ENCODE measurements around the gene DCHS1. TPM values are rescaled to one million over a fixed set of nuclear protein-coding genes. Genes with fewer than 3 reads are reported as not detected.

Gene DCHS1
- total and polyA plus RNA-seq, 10 of the 15 experiments (the other 5 are each of a cell fraction or from before 2014, with no cell fraction given), result 0.02 to 0.64 (median 0.18) TPM; not detected in 1

- no peak for TF ChIP-seq ZBTB33 (IDR thresholded peaks at IDR 0.05)
- TF ChIP-seq IRF3 (IDR thresholded peaks at IDR 0.05), result no peak
- no peak for TF ChIP-seq CEBPZ (IDR thresholded peaks at IDR 0.05; ENCODE audit: low read depth, low read length)
These were observed 1.7 kb upstream of the DCHS1 start (continued) for GRCh38 chr11:6657346-6657745.

- Histone ChIP-seq H4K20me1 (ENCODE audit: control insufficient read depth, insufficient read depth) (no peaks in the 10 kb centered on the region), H3K79me2 (ENCODE audit: control insufficient read depth, insufficient read depth, low read length) (no peaks in the 10 kb centered on the region), H3K27ac (ENCODE audit: control insufficient read depth, insufficient read depth) (no peak overlapping the region), H3K36me3 (ENCODE audit: control insufficient read depth in 2 of 2, insufficient read depth in 2 of 2, low read length in 1 of 2) (no peaks in the 10 kb centered on the region), H3K4me3 (no peak overlapping the region), H3K4me2 (ENCODE audit: control insufficient read depth, insufficient read depth) (no peak overlapping the region), H3K4me1 (ENCODE audit: control insufficient read depth, insufficient read depth, low read length) (no peaks in the 10 kb centered on the region), H2AFZ (ENCODE audit: control insufficient read depth, low read depth, low read length) (no peak overlapping the region), H3K9ac (ENCODE audit: control insufficient read depth, insufficient read depth, low read length) (no peak overlapping the region), H3K27me3 (replicated peaks in 1 of 2; ENCODE audit: control insufficient read depth in 2 of 2, insufficient read depth in 2 of 2, low read length in 1 of 2) (peaks cover 4% of the 10 kb centered on the region in 2 experiments), H3K9me3 (replicated peaks; ENCODE audit: control insufficient read depth, insufficient read depth, low read length) (no peaks in the 10 kb centered on the region)
- WGBS (ENCODE audit: insufficient coverage, insufficient replicate concordance, low lambda C conversion rate, missing lambda C conversion rate), result 83% methylated on average over 5 of the region's 5 CpGs
- BruUV-seq (replicated peaks), result no TSS peak
- ChIA-PET SMC1A (ENCODE audit: uncharacterized antibody, unreplicated experiment) (interaction anchor here (0.7 to 1.0 kb wide), 2 partner anchors 44 to 49 kb away, joined by 3 read pairs; no protein-coding TSS in a partner anchor), POLR2A (no interaction called here), RAD21 (ENCODE audit: unreplicated experiment) (interaction anchor here (1.0 kb wide), 1 partner anchor 38 kb away, joined by 3 read pairs; the partner anchor contains the start of gene TPP1), CTCF (interaction anchor here (0.7 to 4.5 kb wide), 2 partner anchors 8 to 164 kb away, joined by 3 to 22 read pairs; no protein-coding TSS in a partner anchor)
- DNase-seq (ENCODE audit: low read depth, low spot score), result no peak
- FAIRE-seq, result no peak
- ATAC-seq, result no peak
- intact Hi-C loops (cut with micrococcal nuclease; ENCODE audit: unreplicated experiment), result no loop called here
- in situ Hi-C loops (cut with MboI), result no loop called here
- TF ChIP-seq POU2F2 (IDR thresholded peaks at IDR 0.05; ENCODE audit: borderline replicate concordance, low read depth, low read length) (no peak), BRCA1 (IDR thresholded peaks at IDR 0.05; ENCODE audit: low read depth, low read length) (no peak), RFX5 (IDR thresholded peaks at IDR 0.05; ENCODE audit: low read depth, low read length) (no peak), EGR1 (IDR thresholded peaks at IDR 0.05; ENCODE audit: borderline replicate concordance in 1 of 2, low read depth in 2 of 2, low read length in 2 of 2) (no peak), RELB (IDR thresholded peaks at IDR 0.05; ENCODE audit: low read depth) (no peak), SKIL (IDR thresholded peaks at IDR 0.05; ENCODE audit: low read depth, poor library complexity, severe bottlenecking) (no peak), STAT3 (IDR thresholded peaks at IDR 0.05; ENCODE audit: low read depth, low read length) (no peak), STAT1 (conservative IDR thresholded peaks at IDR 0.05) (no peak), RB1 (IDR thresholded peaks at IDR 0.05; ENCODE audit: borderline replicate concordance) (no peak)
These were observed 1.3 kb upstream of the DCHS1 start for GRCh38 chr11:6656936-6657335.

All from GM12878 (cell line).